Measurements from ENCODE around the gene TMEM178A.
"Not testable (repeated sequence)": the region's sequence is repeated elsewhere in the genome, so short reads cannot be mapped to it uniquely, and the experiment has no call there.

Gene TMEM178A

DNA sequence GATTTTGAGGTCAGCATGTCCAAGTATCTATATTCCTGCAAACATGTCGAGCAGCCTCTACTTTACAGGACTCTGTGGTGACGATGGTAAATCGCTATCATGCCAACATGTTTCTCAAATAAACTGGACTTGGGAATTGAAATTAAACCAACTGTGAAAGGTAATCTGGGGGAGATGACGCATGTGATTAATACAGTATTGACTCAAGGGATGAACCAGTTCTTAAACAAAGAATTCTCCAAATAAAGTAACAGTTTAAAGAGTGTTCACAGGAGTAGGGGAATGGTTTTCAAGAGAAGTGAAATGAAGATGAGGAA lies 59.1 kb downstream of the TMEM178A start:
- Histone ChIP-seq H3K9me2 (replicated peaks; ENCODE audit: insufficient read depth, low read length) (no peaks in the 10 kb centered on the region), H3K4me2 (ENCODE audit: low read depth, low read length) (no peak overlapping the region), H3K9ac (ENCODE audit: low read length) (no peak overlapping the region), H3F3A (ENCODE audit: insufficient read depth, low read length) (no peaks in the 10 kb centered on the region), H3K9me3 (replicated peaks; ENCODE audit: insufficient read depth, low read length) (no peaks in the 10 kb centered on the region), H4K20me1 (ENCODE audit: insufficient read depth, low read length) (no peaks in the 10 kb centered on the region), H3K4me1 (ENCODE audit: low read length) (0 out of 2 replicates have a peak, but pooled peaks cover 5% of the 10 kb centered on the region), H3K36me3 (replicated peaks; ENCODE audit: insufficient read depth, low read length) (no peaks in the 10 kb centered on the region), H3K79me2 (ENCODE audit: low read length) (no peaks in the 10 kb centered on the region), H2AFZ (ENCODE audit: low read length) (no peak overlapping the region), H3K4me3 (ENCODE audit: low read length) (no peak overlapping the region), H3K27ac (ENCODE audit: low read length) (no peak overlapping the region), H3K27me3 (replicated peaks; ENCODE audit: insufficient read depth, low read length) (no peaks in the 10 kb centered on the region)
- TF ChIP-seq EZH2phosphoT487 (IDR thresholded peaks at IDR 0.05; ENCODE audit: low read length), result no peak
- TF ChIP-seq, protein P1, sequence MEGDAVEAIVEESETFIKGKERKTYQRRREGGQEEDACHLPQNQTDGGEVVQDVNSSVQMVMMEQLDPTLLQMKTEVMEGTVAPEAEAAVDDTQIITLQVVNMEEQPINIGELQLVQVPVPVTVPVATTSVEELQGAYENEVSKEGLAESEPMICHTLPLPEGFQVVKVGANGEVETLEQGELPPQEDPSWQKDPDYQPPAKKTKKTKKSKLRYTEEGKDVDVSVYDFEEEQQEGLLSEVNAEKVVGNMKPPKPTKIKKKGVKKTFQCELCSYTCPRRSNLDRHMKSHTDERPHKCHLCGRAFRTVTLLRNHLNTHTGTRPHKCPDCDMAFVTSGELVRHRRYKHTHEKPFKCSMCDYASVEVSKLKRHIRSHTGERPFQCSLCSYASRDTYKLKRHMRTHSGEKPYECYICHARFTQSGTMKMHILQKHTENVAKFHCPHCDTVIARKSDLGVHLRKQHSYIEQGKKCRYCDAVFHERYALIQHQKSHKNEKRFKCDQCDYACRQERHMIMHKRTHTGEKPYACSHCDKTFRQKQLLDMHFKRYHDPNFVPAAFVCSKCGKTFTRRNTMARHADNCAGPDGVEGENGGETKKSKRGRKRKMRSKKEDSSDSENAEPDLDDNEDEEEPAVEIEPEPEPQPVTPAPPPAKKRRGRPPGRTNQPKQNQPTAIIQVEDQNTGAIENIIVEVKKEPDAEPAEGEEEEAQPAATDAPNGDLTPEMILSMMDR (IDR thresholded peaks at IDR 0.05; ENCODE audit: low read length), result no peak
- DNase-seq, result no peak

DNA sequence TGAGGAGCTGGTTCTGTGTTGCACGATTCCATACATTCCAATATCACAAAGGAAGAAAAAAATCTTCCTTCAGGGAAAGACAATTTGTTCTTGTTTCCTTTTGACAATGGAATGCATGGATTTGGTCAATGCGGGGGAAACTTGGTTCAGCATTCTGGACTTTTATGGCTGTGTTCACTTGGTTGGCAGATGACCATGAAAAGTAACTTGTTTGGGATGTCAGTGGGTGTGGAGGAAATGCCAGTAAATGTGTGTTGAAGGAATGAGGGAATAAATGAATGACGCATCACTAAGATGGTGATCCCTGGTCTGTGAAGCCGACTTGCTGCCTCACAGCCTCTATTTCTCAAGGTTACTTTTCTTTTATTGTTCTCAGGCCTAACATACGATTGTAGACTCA lies 59.7 kb downstream of the TMEM178A start:
- H3K9me3 ChIP-seq (replicated peaks; ENCODE audit: insufficient read depth, low read length), result no peaks in the 10 kb centered on the region
- H3K27me3 ChIP-seq (replicated peaks; ENCODE audit: insufficient read depth, low read length), result no peaks in the 10 kb centered on the region
- no peak overlapping the region for H2AFZ ChIP-seq (ENCODE audit: low read length)
- no peak overlapping the region for H3K4me3 ChIP-seq (ENCODE audit: low read length)
- no peaks in the 10 kb centered on the region for H3F3A ChIP-seq (ENCODE audit: insufficient read depth, low read length)
- no peak overlapping the region for H3K4me2 ChIP-seq (ENCODE audit: low read depth, low read length)
- no peak for TF ChIP-seq EZH2 (optimal IDR thresholded peaks at IDR 0.05; ENCODE audit: low read depth, low read length)
- TF ChIP-seq, protein P1 (IDR thresholded peaks at IDR 0.05; ENCODE audit: low read length), result no peak
- no peak for TF ChIP-seq EZH2phosphoT487 (IDR thresholded peaks at IDR 0.05; ENCODE audit: low read length)
- no peak overlapping the region for H3K9ac ChIP-seq (ENCODE audit: low read length)
- H3K9me2 ChIP-seq (replicated peaks; ENCODE audit: insufficient read depth, low read length), result no peaks in the 10 kb centered on the region
- no peaks in the 10 kb centered on the region for H3K79me2 ChIP-seq (ENCODE audit: low read length)
- H4K20me1 ChIP-seq (ENCODE audit: insufficient read depth, low read length), result no peaks in the 10 kb centered on the region
- 0 out of 2 replicates have a peak, but pooled peaks cover 5% of the 10 kb centered on the region for H3K4me1 ChIP-seq (ENCODE audit: low read length)
- H3K27ac ChIP-seq (ENCODE audit: low read length), result no peak overlapping the region
- no peak for DNase-seq
- H3K36me3 ChIP-seq (replicated peaks; ENCODE audit: insufficient read depth, low read length), result no peaks in the 10 kb centered on the region

DNA sequence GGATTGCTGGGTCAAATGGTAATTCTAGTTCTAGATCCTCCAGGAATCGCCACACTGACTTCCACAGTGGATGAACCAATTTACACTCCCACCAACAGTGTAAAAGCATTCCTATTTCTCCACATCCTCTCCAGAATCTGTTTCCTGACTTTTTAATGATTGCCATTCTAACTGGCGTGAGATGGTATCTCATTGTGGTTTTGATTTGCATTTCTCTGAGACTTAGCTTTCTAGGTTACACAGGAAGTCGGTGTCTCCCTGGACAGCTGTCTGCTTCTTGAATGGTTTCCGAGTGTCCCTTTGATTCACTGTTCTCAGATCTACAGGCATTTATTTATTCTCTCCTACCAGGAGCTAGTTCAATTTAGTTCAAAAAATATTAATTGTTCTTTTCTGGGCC lies 62.4 kb downstream of the TMEM178A start:
- DNase-seq, result peak; percentile 53
- not testable (repeated sequence) for H3K27ac ChIP-seq (ENCODE audit: low read length); H3K9ac ChIP-seq (ENCODE audit: low read length); H3F3A ChIP-seq (ENCODE audit: insufficient read depth, low read length); H3K4me2 ChIP-seq (ENCODE audit: low read depth, low read length); H3K9me3 ChIP-seq (replicated peaks; ENCODE audit: insufficient read depth, low read length); H3K4me3 ChIP-seq (ENCODE audit: low read length); H3K9me2 ChIP-seq (replicated peaks; ENCODE audit: insufficient read depth, low read length); H3K79me2 ChIP-seq (ENCODE audit: low read length); H3K27me3 ChIP-seq (replicated peaks; ENCODE audit: insufficient read depth, low read length); H3K4me1 ChIP-seq (ENCODE audit: low read length); H2AFZ ChIP-seq (ENCODE audit: low read length); H3K36me3 ChIP-seq (replicated peaks; ENCODE audit: insufficient read depth, low read length); H4K20me1 ChIP-seq (ENCODE audit: insufficient read depth, low read length)

DNA sequence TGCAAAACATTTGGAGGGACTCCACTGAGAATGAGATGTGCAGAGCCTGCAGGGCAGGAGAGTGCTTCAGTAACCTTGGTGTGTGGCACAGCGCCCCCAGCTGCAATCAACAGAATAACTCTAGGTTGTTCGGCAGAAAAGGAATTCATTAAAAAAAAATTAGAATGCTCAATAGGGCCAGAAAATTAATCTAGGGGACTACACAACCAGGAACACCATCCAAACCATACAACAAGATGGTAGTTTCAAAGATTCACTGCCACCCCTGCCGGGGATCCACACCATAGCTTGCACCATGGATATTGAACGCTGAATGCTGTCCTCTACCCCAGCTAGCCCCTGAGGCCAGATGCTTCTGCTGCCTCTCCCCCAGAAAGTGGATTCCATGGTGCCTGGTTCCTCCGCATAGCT lies 63.2 kb downstream of the TMEM178A start:
- Histone ChIP-seq H4K20me1 (ENCODE audit: insufficient read depth, low read length) (no peaks in the 10 kb centered on the region), H3K36me3 (replicated peaks; ENCODE audit: insufficient read depth, low read length) (no peaks in the 10 kb centered on the region), H3K79me2 (ENCODE audit: low read length) (no peaks in the 10 kb centered on the region), H2AFZ (ENCODE audit: low read length) (no peak overlapping the region), H3K4me1 (ENCODE audit: low read length) (0 out of 2 replicates have a peak, but pooled peaks cover 5% of the 10 kb centered on the region), H3K27ac (ENCODE audit: low read length) (no peak overlapping the region), H3K9me3 (replicated peaks; ENCODE audit: insufficient read depth, low read length) (no peaks in the 10 kb centered on the region), H3K9ac (ENCODE audit: low read length) (no peak overlapping the region), H3K4me2 (ENCODE audit: low read depth, low read length) (no peak overlapping the region), H3K4me3 (ENCODE audit: low read length) (no peak overlapping the region), H3K9me2 (replicated peaks; ENCODE audit: insufficient read depth, low read length) (no peaks in the 10 kb centered on the region), H3F3A (ENCODE audit: insufficient read depth, low read length) (no peaks in the 10 kb centered on the region), H3K27me3 (replicated peaks; ENCODE audit: insufficient read depth, low read length) (no peaks in the 10 kb centered on the region)
- TF ChIP-seq, protein P1 (IDR thresholded peaks at IDR 0.05; ENCODE audit: low read length), result peak; percentile 86
- no peak for TF ChIP-seq EZH2phosphoT487 (IDR thresholded peaks at IDR 0.05; ENCODE audit: low read length)
- peak; percentile 40 for DNase-seq
